ENCODE results near the gene SPATA6L. TPM values are rescaled to one million over a fixed set of nuclear protein-coding genes. Genes with fewer than 3 reads are reported as not detected.

SPATA6L gene
- total and polyA plus RNA-seq, 8 donors = 4.2 to 12.5 (median 7.8) TPM

DNA sequence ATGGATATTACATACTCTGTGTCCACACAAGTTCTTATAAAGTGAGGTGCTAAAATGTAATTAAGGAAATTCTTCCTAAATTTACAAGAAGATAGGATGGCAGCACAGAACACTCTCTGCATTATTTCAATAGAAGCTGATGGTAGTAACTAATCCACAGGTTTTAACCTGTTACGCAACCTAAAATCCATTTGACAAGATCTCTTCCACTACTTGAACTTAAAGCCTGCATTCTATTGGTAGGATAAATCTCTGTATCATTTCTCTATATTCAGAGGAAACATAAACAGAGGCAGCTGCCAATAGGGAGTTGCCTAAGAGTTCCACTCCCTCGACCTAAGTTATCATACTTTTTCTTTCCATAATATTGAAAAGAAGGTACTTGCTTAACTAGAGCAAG is 34.7 kb upstream of the SPATA6L start:
- Histone ChIP-seq H3K9me3 (no peaks in the 10 kb centered on the region), H3K27me3 (no peaks in the 10 kb centered on the region), H3K27ac (no peak overlapping the region), H3K36me3 (peaks cover 0 to 19% (median 14%) of the 10 kb centered on the region in 3 donors), H3K4me1 (peaks cover 10 to 27% (median 12%) of the 10 kb centered on the region in 3 donors), H3K4me3 (no peak overlapping the region)
- intact Hi-C loops (cut with DNase I) = no loop called here
- 68 to 73% methylated on average over 2 of the region's 2 CpGs for WGBS, 2 donors
- DNase-seq = no peak
- no peak for FAIRE-seq
- no peak for ATAC-seq
- TF ChIP-seq, protein P1, sequence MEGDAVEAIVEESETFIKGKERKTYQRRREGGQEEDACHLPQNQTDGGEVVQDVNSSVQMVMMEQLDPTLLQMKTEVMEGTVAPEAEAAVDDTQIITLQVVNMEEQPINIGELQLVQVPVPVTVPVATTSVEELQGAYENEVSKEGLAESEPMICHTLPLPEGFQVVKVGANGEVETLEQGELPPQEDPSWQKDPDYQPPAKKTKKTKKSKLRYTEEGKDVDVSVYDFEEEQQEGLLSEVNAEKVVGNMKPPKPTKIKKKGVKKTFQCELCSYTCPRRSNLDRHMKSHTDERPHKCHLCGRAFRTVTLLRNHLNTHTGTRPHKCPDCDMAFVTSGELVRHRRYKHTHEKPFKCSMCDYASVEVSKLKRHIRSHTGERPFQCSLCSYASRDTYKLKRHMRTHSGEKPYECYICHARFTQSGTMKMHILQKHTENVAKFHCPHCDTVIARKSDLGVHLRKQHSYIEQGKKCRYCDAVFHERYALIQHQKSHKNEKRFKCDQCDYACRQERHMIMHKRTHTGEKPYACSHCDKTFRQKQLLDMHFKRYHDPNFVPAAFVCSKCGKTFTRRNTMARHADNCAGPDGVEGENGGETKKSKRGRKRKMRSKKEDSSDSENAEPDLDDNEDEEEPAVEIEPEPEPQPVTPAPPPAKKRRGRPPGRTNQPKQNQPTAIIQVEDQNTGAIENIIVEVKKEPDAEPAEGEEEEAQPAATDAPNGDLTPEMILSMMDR (IDR thresholded peaks at IDR 0.05) = no peak

DNA sequence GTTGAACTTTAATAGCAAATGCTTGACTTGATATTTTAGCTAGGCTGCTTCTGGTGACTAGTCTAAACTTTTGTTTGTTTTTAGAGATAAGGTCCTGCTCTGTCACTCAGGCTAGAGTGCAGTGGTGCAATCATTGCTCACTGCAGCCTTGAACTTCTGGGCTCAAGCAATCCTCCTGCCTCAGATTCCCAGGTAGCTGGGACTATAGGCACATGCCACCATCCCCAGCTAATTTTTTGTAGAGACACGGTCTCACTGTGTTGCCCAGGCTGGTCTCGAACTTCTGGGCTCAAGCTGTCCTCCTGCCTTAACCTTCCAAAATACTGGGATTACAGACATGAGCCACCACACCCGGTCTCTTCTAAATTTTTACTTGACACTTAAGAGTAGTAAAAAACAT is 33.8 kb upstream of the SPATA6L start:
- TF ChIP-seq, protein P1 (IDR thresholded peaks at IDR 0.05) = no peak
- ATAC-seq = peak; percentile 89 to 97 (median 93)
- DNase-seq = peak in 4 of 6 donors; percentile 31 to 65 (median 42)
- no peaks in the 10 kb centered on the region for H3K9me3 ChIP-seq
- H3K27ac ChIP-seq = no peak overlapping the region
- no peak for FAIRE-seq
- WGBS, 2 donors = 38 to 45% methylated on average over 3 of the region's 3 CpGs
- H3K36me3 ChIP-seq = peaks cover 0 to 19% (median 14%) of the 10 kb centered on the region in 3 donors
- intact Hi-C loops (cut with DNase I) = no loop called here
- peaks cover 10 to 27% (median 12%) of the 10 kb centered on the region in 3 donors for H3K4me1 ChIP-seq
- H3K4me3 ChIP-seq = no peak overlapping the region
- H3K27me3 ChIP-seq = no peaks in the 10 kb centered on the region

DNA sequence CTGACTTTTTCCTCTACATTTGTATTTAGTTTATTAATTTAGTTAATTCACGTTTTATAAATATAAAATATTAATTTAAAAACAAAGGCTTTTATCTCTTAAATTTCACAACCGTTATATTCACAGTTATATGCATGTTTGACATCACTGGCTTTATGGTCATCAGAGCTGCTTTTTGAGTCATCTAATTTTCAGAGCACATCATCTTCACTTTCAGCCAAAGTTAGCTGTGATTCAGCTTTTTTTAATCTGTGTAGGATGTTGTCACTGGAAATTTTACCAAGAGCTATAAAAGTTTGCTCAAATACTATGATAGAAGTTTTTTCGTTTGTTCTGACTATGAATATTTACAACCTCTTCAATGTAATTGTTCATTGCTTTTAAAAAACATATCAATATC is 25.5 kb upstream of the SPATA6L start:
- TF ChIP-seq, protein P1 (IDR thresholded peaks at IDR 0.05) = no peak
- Histone ChIP-seq H3K27me3 (no peaks in the 10 kb centered on the region), H3K9me3 (no peaks in the 10 kb centered on the region), H3K4me3 (no peak overlapping the region), H3K36me3 (peaks cover 0 to 3% (median 0%) of the 10 kb centered on the region in 3 donors), H3K4me1 (peaks cover 0 to 9% (median 7%) of the 10 kb centered on the region in 3 donors), H3K27ac (no peak overlapping the region)
- ATAC-seq (no peak), FAIRE-seq (no peak), DNase-seq (no peak)
- WGBS, 2 donors = 78 to 83% methylated on average over 3 of the region's 3 CpGs
- intact Hi-C loops (cut with DNase I) = no loop called here

DNA sequence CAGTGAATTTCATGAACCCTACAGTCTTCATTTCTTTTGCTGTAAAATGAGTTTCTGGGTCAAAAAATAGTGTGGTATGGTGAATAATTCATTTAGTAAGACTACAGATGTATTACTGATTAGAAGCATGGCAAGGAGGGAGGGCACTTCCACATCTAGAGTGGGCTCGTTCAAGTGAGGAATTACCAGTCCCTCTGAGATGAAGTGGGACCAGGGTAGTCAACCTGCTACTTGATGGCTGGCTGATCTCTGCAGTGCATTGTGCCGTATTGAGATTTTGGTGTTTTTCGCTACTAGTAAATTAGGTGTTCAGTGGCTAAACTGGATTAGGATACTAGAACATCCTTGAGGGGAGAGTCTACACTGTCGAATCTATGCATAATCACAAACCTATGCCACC is 23.9 kb upstream of the SPATA6L start:
- H3K36me3 ChIP-seq = peaks cover 0 to 9% (median 3%) of the 10 kb centered on the region in 3 donors
- no peak for FAIRE-seq
- 84 to 87% methylated on average over 4 of the region's 4 CpGs for WGBS, 2 donors

DNA sequence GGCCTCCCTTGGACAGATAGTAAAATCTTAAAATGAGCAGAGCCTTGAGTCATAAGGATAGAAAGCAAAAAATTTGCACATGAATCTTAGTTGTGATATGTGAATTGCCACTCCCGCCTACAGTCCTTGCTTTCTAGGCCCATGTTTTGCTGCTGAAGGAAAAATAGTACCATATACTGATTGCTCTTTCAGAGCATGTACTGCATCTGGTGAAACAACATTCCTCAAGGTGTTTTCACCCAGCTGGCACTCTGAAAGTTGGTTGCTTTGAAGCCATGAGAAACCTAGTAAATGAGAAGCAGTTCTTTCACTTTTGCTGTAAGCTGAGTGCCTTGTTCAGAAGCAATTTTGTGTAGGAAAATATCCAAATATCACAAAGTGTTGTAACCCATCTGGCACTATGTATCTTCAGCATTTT is 23.4 kb upstream of the SPATA6L start:
- WGBS, 2 donors = 92 to 97% methylated on average over 1 of the region's 1 CpG
- ATAC-seq (peak in 1 of 4 donors; percentile 39), FAIRE-seq (no peak), DNase-seq (no peak)
- H3K27me3 ChIP-seq = no peaks in the 10 kb centered on the region
- intact Hi-C loops (cut with DNase I) = no loop called here
- no peaks in the 10 kb centered on the region for H3K9me3 ChIP-seq
- no peak overlapping the region for H3K27ac ChIP-seq
- peaks cover 0 to 12% (median 3%) of the 10 kb centered on the region in 3 donors for H3K36me3 ChIP-seq
- peaks cover 4 to 15% (median 14%) of the 10 kb centered on the region in 3 donors for H3K4me1 ChIP-seq
- no peak overlapping the region for H3K4me3 ChIP-seq
- TF ChIP-seq, protein P1 (IDR thresholded peaks at IDR 0.05) = no peak

More for the DNA sequence above, 23.9 kb upstream of the SPATA6L start:
- intact Hi-C loops (cut with DNase I) = no loop called here
- Histone ChIP-seq H3K27ac (no peak overlapping the region), H3K4me1 (peaks cover 4 to 15% (median 14%) of the 10 kb centered on the region in 3 donors), H3K9me3 (no peaks in the 10 kb centered on the region), H3K27me3 (no peaks in the 10 kb centered on the region), H3K4me3 (no peak overlapping the region)
- TF ChIP-seq, protein P1 (IDR thresholded peaks at IDR 0.05) = no peak
- no peak for ATAC-seq
- no peak for DNase-seq
